Stimulated activated CD4-positive, alpha-beta T cell treated with anti-CD3 and anti-CD28 coated beads, Interleukin-4, amount 100 ng/mL, for 4 hours (primary cell): ENCODE measurements around the gene IRF6.
"Not testable (repeated sequence)": the region's sequence is repeated elsewhere in the genome, so short reads cannot be mapped to it uniquely, and the experiment has no call there.

Source experiments
- DNase-seq, 2 experiments: peaks; one replicate each; pipeline ENCODE4 v3.0.0-alpha.2; 2020

The IRF6 gene

GRCh38 chr1:209822706-209823105 lies 16.8 kb upstream of the IRF6 start:
- no peak for DNase-seq

GRCh38 chr1:209820986-209821385 lies 15.0 kb upstream of the IRF6 start:
- no peak for DNase-seq

- DNase-seq, result no peak
Observed at GRCh38 chr1:209819058-209819457, 13.1 kb upstream of the IRF6 start.

GRCh38 chr1:209817691-209818090 lies 11.7 kb upstream of the IRF6 start:
- no peak for DNase-seq

GRCh38 chr1:209816923-209817322 lies 11.0 kb upstream of the IRF6 start:
- no peak for DNase-seq

GRCh38 chr1:209815931-209816341 lies 10.0 kb upstream of the IRF6 start:
- DNase-seq, result no peak

- no peak for DNase-seq
Observed at GRCh38 chr1:209815490-209815889, 9.5 kb upstream of the IRF6 start.

GRCh38 chr1:209813902-209814301 lies 8.0 kb upstream of the IRF6 start:
- DNase-seq, result no peak

GRCh38 chr1:209810783-209811182 lies 4.8 kb upstream of the IRF6 start:
- DNase-seq, result no peak

- no peak for DNase-seq
Observed at GRCh38 chr1:209809611-209810010, 3.7 kb upstream of the IRF6 start.

- DNase-seq, result no peak
Observed at GRCh38 chr1:209808059-209808581, 2.2 kb upstream of the IRF6 start.

GRCh38 chr1:209807509-209807908 lies 1.6 kb upstream of the IRF6 start:
- DNase-seq, result no peak

GRCh38 chr1:209805341-209805781 lies 581 bp downstream of the IRF6 start:
- DNase-seq, result no peak

GRCh38 chr1:209803568-209803967 lies 2.4 kb downstream of the IRF6 start:
- DNase-seq, result no peak

- no peak for DNase-seq
Observed at GRCh38 chr1:209802780-209803152, 3.2 kb downstream of the IRF6 start.

- no peak for DNase-seq
Observed at GRCh38 chr1:209802117-209802779, 3.7 kb downstream of the IRF6 start.

GRCh38 chr1:209800984-209801834 lies 4.7 kb downstream of the IRF6 start:
- DNase-seq, result no peak

GRCh38 chr1:209797978-209798639 lies 7.8 kb downstream of the IRF6 start:
- DNase-seq, result no peak

GRCh38 chr1:209793711-209794110 lies 12.2 kb downstream of the IRF6 start:
- not testable (repeated sequence) for DNase-seq

- DNase-seq, result no peak
Observed at GRCh38 chr1:209791920-209792319, 14.0 kb downstream of the IRF6 start.

GRCh38 chr1:209790286-209791193 lies 15.4 kb downstream of the IRF6 start:
- no peak for DNase-seq

- no peak for DNase-seq
Observed at GRCh38 chr1:209789245-209789644, 16.7 kb downstream of the IRF6 start.
